ENCODE data around the gene TMSB10.

The TMSB10 gene

DNA sequence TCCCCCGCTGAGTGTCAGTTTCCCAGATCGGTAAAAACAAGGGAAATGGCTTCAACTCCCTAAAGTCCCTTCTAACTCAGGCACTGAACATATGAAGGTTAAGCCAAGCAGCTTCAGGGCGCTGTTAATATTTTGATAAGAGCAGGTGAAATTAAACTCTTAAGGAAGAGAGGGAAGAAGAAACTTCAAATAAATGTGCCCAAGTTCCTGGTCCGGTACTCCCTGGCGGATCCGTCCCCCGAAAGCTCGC lies 25.1 kb upstream of the TMSB10 start:
- no peak for DNase-seq (ENCODE audit: low spot score)

DNA sequence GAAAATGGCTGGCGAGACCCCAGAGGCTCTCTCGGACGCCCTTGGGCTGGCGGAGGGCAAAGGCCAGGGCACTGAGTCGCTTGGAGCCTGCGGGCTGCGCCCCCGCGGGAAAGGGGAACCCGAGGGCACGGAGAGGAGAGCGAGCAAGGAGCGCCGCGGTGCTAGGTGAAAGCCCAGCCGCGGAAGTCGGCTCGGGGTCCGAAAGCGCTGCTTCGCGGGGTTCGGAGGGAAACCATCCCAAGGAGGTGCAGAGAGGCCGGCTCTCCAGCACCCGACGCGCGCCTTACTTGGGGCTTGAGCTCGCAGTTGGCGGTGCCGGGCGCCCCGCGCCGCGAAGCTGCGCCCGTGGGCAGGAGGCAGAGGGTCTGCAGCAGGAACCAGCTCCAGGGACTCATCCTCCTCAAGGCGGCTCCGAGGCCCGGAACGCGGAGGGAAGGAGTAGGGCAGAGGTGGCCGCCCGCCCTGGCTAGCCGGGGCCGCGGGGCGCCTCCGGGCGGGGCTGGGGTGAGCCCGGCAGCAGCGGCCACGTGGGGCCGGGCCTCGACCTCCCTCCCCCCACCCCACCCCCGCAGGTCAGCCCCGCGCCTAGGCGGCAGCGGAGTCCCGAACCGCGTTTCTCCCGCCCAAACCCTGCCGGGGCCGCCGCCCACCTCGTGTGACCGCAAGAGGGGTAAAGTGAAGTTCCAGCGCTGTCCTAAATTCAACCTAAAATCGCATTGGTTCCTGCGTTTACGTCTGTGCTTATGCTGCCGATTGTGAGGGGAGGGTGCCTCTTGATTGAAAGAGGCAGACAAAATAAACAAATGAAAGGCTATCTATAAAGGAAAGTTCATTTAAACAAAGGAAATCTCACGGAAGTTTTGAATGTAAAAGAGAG lies 24.6 kb upstream of the TMSB10 start, which contains the start of gene TRABD2A:
TSS of gene TRABD2A (minus strand) at position 440 of the 877 bp plus-strand sequence. CDS start at position 395, 45 bp downstream.
- peak; percentile 25 for DNase-seq (ENCODE audit: low spot score)

DNA sequence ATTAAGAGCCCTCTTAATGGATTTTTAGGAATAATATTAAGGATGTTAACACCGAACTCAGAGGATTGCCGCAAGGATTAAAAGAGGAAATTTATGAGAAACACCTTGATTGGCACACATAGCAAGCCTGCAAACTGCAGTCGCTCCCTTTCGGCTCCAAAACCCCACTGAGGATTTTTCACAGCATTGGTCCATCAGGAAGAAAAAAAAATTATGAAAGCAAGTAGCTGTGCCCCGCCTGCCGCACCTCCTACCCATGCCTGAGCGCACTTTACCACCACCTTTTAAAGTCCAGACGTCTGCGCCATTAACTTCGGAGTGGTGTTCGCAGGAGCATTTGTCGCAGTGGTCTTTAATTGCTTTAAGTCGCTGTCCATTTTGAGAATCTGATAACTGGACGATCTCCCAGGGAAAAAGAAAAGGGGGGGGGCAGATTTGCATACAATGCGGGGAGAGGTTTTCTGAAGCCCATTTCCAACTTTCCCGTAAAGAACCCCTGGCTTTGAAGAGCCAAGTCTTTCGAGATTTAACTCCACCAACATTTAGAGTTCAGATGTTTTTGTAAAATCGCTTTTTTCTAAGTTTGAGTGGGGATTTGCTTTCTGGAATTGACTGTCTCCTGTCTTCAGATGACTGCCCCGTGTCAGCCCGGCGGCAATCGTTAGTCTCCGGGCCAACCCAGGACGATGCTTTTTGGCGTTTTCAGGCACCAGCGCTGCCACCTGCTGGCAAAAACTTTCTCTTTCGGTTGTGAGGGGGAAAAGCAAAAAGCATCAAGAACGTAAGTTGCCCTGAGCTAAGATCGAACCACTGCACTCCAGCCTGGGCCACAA lies 23.7 kb upstream of the TMSB10 start:
- DNase-seq (ENCODE audit: low spot score) = peak; percentile 93

DNA sequence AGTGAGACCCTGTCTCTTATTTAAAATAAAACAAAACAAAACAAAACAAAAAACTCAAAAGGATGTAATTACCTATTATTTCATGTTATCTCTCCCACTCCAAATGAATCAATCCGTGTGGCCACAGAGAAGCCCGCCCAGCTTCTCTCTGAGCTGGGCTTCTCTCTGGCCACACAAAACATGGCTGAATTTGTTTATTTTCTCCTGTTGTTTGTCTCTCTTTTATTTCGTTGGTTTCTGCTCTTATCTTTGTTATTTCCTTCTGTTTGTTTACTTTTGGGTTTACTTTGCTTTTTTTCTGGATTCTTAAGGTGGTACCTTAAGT lies 23.1 kb upstream of the TMSB10 start:
- DNase-seq (ENCODE audit: low spot score) = no peak

DNA sequence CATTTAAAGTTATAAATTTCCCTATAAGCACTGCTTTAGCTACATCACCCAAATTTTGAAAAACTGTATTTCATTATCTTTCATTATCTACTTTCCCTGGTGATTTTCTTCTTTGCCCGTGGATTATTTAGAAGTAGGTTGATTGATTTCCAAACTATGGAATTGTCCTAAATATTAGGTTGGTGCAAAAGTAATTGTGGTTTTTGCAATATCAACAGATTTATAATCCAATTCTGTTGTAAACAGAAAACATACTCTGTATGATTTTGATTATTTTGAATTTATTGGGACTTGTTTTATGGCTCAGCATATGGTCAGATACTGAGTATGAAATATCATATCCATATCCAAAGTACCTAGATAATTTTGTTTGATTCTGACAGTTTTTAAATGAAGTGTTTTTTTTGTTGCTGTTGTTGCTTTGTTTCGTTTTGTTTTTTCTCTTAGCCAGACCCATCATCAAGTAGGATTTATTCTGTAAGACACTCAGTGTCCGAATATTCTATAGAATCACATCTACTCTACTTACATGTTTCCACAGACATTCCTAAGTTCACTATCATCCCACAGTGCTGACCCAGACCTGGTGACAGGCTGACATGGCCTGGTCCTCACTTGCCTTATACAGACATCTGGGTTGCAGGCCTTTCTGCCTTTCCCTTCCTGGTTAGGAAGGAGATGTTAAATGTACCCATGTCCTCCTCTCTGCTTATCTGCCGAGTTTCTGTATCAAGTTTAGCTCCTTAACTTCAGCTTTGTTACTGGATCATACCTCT lies 22.5 kb upstream of the TMSB10 start:
- no peak for DNase-seq (ENCODE audit: low spot score)

DNA sequence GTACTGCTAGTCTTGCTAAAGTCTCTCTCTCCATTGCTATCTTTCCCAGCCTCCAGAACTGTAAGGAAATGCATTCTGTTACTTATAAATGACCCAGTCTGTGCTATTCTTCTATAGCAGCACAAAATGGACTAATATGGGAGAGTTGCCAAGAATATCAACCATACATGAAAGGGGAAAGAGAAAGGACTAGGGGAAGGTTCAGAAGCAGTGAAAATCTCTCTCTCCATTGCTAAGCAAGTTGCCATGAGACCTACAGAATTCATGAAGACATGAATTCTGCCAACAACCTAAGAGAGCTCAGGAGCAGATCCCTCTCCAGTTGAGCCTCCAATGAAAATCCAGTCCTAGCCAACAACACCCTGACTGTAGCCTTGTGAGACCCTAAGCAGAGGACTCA lies 21.0 kb upstream of the TMSB10 start:
- no peak for DNase-seq (ENCODE audit: low spot score)

DNA sequence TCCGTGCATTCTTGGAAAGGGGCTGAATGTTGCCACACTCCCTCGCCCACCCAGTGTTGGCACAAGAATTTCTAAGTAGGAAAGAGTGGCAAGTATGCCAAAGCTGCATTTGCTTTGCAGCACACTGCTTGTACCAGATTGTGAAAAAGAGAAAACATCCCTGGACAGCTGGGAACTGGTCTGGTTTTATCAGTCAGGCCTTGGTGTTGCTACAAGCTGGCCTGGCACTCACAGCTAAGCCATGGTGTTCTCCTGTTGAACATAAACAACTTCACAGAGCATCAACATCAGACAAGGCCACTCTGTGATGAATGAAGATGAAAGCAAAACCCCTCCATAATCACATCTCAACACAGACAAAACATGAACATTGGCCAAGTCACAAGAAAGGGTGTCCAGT lies 20.3 kb upstream of the TMSB10 start:
- no peak for DNase-seq (ENCODE audit: low spot score)

DNA sequence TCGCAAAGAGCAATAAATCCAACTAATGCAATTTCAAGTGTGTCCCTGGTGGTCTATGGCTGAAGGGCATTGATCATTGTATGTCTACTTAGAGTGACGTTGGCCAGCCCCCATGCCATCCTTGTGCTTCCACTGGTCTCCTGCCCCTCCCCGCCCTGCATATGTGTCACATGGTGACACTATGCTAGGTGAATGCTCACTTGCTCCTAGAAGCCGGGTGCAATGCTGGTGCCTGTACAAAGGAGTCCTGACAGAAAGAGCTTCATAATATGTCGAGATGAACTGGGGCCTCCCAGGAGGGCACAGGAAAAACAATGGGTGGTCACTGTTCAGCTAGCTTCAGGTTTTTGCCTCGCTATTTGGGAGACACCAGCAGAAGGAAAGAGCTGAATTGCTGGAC lies 18.7 kb upstream of the TMSB10 start:
- DNase-seq (ENCODE audit: low spot score) = no peak

DNA sequence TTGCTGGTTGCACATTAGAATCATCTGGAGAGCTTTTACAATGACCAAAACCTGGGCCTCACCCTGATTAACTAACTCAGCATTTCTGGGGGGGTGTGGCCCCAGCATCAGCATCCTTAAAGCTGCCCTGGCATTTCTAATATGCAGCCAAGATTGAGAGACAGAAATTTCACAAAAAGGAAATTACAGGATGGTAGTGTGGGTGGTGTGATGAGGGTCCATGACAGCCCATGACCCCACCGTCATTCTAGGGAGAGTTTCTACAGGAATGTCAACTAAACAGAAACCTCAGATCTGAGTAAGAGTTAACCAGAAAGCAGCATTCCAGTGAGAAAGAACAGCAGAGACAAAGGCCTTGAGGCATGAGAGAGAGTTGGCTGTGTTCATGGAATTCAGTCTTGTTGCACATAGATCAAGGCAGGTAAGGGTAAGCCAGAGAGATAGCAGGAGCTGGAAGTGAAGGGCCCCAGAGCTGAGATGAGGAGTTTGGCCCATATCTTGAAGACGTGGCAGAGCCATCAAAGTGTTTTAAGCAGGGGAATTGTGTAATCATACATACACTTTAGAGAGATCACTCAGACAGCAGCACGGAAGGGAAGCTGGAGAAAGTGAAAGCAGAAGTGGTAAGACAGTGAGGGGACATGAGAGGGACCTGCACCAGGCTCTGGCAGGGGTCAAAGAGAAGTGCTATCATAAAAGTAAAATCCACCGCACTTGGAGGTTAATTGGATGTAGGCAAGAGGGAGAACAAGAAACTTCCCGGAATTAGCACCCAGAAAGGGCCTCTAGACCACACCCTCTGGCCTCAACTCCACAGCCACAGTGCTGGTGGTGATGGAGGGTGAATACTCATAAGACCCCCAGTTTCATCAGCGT lies 16.8 kb upstream of the TMSB10 start:
- peak; percentile 88 for DNase-seq (ENCODE audit: low spot score)

DNA sequence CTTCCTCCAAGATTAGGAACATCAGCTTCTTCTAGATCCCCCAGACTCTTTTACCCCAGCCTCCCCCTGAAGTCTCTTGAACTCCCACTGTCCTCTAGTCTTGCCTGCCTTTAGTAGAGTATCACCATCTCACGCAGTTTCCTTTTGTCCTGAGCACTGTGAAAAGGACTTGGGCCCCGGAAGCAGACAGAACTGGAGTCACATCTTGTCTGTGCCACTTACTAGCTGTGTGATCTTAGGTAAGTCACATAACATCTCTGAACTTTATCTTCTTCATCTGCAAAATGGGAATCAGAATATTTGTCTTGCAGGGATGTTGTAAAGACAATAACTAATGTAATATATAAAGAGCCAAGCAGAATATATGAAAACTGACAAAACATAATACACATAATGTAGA lies 16.1 kb upstream of the TMSB10 start:
- DNase-seq (ENCODE audit: low spot score) = no peak

DNA sequence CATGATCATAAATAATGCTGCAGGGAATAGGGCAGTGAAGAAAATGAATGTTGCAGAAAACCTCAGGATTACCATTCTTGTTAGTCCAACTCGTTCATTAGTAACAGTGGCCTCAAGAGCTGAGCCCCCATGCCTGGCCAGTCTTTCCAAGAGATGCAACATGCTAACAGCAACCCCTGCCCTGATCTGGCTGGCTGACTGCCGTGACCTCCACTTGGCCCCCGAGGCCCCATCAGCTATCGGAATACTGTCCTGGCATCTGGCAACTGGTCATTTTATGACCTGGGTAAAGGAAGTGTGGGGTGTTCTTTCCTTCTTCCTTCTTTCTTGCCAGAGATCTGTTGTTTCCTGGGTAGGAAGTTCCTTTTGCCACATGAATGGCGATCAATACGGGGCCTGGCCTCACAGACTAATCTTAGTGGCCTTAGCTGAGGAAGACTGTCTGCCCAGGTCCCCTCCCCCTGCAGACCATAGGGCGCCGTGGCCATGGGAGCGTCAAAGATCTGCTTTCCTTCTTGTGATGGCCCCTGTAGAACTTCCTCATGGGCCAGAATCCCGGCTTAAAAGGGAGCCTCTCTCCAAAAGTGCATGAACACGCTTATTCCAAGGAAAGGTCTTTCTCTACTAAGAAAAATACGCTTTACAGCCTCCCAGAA lies 14.0 kb upstream of the TMSB10 start:
- no peak for DNase-seq (ENCODE audit: low spot score)

DNA sequence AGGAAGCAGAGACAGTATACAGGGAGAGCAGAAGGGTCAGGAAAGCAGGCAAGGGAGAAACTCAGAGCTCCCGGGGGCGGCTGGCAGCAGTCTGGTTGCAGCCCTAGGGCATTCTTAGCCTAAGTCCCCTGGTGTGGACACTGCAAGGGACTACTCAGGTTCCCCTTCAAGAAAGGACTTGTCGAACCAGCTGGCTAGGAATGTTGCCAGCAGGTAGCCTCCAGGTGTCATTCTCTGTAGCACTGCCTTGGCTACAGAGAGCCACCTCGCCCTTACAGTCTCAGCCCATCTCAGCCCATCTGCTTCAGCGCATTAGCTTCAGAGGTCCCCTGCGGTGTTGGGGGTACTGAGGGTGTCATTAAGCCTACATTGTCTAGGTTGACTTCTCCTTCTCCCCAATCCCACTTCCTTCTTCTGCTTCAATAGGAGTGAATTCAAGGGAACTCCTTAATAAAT lies 11.3 kb upstream of the TMSB10 start:
- peak; percentile 20 for DNase-seq (ENCODE audit: low spot score)

DNA sequence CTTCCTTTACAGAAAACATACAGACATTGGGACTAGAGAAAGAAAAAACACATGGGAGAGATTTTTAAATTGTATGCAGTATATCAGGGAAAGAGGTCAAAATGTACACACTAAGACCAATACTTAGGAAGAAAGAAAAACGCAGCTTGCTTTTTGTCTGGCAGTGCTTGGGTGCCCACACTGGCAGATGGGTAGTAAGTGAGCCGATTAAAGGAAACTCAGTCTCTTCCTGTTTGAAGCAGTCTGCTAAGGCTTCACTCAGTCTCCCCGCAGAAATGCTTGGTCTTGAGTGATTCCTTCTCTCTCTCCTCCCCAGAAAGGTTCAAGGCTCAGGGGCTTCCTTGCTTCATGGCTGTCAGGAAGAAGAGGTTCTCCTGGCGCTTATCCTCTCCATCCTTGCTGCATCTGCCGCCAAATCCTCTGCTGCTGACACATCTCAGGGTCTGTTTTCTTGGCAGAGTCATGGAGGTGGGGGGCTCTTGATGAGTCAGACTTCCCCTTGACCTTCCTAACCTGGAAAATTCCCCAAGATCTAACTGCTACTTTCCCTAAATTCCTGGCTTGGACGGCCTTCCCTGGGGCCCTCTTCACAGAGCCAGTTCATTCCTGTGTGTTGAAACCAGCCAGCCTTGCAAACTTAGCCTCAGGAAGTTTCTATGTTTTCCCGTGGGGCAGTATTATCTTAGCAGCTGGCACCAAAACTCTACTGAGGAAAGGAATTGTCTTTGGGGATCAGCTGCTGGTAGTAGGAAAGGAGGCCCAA lies 10.5 kb upstream of the TMSB10 start:
- DNase-seq (ENCODE audit: low spot score) = peak; percentile 59

DNA sequence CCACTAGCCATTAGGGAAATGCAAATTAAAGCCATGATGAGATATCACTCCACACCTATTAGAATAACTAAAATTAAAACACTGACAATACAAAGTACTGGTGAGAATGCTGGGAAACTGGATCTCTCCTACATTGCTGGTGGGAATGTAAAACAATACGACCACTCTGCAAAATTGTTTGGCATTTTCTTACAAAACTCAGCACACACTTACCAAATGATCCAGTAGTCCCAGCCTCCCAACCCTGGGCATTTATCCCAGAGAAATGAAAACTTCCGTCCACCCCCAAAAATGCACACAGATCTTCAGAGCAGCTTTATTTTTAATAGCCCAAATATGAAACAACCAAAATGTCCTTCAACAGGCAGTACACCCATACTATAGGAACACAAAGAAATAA lies 8.9 kb upstream of the TMSB10 start:
- DNase-seq (ENCODE audit: low spot score) = no peak

DNA sequence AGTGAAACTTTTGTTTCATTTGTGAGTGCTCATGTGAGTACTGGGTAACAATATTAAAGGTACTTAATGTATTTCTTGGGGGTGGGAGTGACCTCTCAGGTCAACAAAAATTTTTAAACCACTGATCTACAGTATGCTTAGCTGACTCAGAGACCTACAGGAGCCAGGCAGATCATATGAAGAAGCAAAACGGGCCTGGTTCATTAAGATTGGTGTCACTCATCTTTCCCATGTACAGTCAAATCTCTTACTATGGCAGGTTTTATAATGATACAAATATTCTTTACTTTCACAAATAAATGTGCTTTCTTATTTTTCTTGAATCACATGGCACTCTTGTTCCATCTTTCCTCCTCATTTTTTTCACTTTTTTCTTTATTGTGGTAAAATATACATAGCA lies 7.7 kb upstream of the TMSB10 start:
- no peak for DNase-seq (ENCODE audit: low spot score)

DNA sequence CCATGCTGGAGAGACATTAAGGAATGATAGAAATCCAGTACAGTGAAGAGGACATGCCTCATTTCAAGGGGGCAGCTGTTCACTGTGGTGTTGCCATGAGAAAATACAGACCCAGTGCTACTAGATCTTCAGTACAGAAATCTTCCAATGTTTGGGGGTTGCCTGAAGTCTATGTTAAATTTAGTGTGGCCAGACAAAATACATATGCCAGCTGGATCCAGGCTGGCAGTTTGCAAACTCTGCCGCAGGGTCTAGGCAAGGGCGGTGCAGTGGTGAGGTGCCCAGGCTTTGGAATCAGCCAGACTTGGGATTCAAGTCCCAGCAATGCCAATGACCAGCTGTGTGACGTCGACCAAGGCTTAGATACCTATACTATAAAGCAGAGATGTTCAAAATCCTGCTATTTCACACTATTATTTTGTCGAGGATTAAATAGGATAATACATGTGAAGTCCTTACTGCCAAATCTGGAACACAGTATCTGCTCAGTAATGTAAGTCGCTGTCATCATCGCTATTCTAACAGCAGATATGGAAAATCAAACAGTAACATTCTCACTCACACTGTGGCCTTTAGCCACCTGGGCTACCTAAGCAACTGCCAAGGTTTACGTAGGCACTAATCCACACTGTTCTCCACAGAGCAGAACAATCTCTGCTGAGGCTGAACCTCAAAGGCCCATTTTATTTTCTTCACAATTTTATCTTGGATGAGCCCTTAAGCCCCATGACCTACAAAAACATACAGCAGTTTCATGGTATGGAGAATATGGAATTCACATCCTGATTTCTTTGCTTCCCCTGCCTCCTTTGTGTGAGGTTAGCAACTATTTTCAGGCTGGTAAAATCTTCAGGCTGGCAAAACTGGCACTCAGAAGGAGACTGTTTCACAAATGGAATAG lies 5.9 kb upstream of the TMSB10 start:
- no peak for DNase-seq (ENCODE audit: low spot score)

DNA sequence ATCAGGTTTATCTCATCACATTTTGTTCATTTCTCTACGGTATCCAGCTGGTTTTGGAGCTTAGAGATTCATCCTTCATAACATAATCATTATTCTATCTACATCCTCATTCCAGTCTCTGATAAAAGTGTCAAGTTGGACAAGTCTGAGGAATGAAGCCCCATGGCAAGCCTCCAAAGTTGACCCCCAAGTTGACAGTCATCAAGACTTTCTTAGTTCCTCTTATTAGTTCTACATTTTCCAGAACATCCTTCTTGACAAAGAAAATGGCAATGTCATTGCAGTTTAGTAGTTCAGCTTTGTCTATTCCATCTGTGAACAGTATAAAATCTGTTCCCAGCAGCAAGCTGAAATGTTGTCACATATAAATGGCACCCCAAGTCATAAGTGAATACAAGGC lies 4.5 kb upstream of the TMSB10 start:
- no peak for DNase-seq (ENCODE audit: low spot score)

DNA sequence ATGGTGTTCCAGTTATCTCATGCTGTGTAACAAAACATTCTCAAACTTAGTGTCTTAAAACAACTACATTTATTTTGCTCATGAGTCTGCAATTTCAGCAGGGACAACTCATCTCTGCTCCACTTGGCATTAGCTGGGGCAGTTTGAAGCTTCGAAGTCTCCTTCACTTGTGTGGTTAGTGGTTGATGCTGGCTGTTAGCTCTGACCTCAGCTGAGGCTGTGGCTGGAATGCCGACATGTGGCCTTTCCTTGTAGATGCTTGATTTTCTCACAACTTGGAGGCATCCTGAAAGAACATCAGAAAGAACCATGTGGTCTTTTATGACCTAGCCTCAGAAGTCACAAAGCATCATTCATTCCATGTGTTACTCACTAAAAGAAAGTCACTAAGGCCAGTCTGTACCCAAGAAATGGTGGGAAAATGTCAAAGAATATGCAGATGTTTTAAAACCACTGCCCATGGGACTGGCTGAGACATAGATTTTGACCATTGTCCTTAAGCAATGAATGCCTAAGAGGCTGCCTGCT lies 3.8 kb upstream of the TMSB10 start:
- no peak for DNase-seq (ENCODE audit: low spot score)

DNA sequence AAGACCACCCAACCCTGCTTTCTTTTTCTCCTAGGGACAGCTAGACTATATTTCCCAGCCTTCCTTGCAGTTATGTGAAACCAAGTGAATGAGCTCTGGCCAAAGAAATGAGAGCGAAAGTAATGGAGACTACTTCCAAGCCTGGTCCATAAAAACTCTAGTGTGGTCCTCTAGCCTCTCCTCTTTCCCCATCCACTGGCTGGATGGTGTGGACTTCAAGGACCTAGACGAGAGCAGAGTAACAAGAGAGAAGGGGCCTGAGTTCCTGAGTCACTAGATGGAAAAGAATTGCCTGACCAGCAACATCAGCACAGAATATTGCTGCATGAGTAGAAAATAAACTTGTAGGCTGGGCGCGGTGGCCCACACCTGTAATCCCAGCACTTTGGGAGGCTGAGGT lies 2.9 kb upstream of the TMSB10 start:
- DNase-seq (ENCODE audit: low spot score) = no peak
